ENCODE results near the gene GNRHR.

DNA sequence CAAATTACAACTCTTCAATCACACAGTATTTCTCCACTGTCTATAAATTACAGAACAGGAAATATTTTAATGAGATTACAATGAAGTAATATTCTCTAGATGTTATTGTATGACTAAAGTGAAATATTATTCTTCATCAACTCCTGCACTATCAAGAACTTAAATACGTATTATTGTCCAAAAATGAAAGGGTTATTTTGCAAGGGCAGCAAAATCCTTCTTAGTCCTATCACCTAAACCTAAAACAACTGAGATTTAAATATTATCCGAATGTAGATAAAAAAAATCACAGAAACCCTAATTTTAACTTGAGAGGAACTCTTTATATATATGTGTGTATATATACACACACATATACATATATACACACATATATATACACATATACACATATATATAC is 58.1 kb downstream of the GNRHR start:
- TF ChIP-seq, protein P1, sequence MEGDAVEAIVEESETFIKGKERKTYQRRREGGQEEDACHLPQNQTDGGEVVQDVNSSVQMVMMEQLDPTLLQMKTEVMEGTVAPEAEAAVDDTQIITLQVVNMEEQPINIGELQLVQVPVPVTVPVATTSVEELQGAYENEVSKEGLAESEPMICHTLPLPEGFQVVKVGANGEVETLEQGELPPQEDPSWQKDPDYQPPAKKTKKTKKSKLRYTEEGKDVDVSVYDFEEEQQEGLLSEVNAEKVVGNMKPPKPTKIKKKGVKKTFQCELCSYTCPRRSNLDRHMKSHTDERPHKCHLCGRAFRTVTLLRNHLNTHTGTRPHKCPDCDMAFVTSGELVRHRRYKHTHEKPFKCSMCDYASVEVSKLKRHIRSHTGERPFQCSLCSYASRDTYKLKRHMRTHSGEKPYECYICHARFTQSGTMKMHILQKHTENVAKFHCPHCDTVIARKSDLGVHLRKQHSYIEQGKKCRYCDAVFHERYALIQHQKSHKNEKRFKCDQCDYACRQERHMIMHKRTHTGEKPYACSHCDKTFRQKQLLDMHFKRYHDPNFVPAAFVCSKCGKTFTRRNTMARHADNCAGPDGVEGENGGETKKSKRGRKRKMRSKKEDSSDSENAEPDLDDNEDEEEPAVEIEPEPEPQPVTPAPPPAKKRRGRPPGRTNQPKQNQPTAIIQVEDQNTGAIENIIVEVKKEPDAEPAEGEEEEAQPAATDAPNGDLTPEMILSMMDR (IDR thresholded peaks at IDR 0.05; ENCODE audit: borderline replicate concordance, extremely low read depth, low read length, poor library complexity, severe bottlenecking): no peak
- TF ChIP-seq EZH2 (IDR thresholded peaks at IDR 0.05; ENCODE audit: borderline replicate concordance, low read depth, low read length, severe bottlenecking): no peak
